ENCODE results near the gene MOB3C. TPM values are rescaled to one million over a fixed set of nuclear protein-coding genes. Genes with fewer than 3 reads are reported as not detected.

The MOB3C gene
- total and polyA plus RNA-seq, 8 donors = 11.2 to 21.3 (median 14.8) TPM

GRCh38 chr1:46599059-46599970 is 17.3 kb downstream of the MOB3C start:
- H3K4me1 ChIP-seq = peaks cover 18 to 56% (median 26%) of the 10 kb centered on the region in 3 donors
- FAIRE-seq = no peak
- H3K36me3 ChIP-seq = no peaks in the 10 kb centered on the region
- 38 to 41% methylated on average over 9 of the region's 9 CpGs for WGBS, 2 donors
- peak overlapping the region in 2 of 4 donors; percentile 85 to 86 for H3K27ac ChIP-seq
- no peak for ATAC-seq
- no peak for TF ChIP-seq CTCF (IDR thresholded peaks at IDR 0.05)
- H3K9me3 ChIP-seq = no peaks in the 10 kb centered on the region
- H3K4me3 ChIP-seq = peak overlapping the region in 2 of 4 donors; percentile 1 to 17
- no peak for DNase-seq
- intact Hi-C loops (cut with DNase I) = no loop called here
- H3K27me3 ChIP-seq = no peaks in the 10 kb centered on the region

- WGBS, 2 donors = 72 to 75% methylated on average over 3 of the region's 3 CpGs
- H3K4me1 ChIP-seq = peaks cover 18 to 42% (median 20%) of the 10 kb centered on the region in 3 donors
- FAIRE-seq (no peak), ATAC-seq (no peak), DNase-seq (no peak)
- H3K36me3 ChIP-seq = peaks cover 0 to 24% (median 22%) of the 10 kb centered on the region in 3 donors
- no peaks in the 10 kb centered on the region for H3K27me3 ChIP-seq
- H3K4me3 ChIP-seq = no peak overlapping the region
- intact Hi-C loops (cut with DNase I) = no loop called here
- no peak for TF ChIP-seq CTCF (IDR thresholded peaks at IDR 0.05)
- no peak overlapping the region for H3K27ac ChIP-seq
- no peaks in the 10 kb centered on the region for H3K9me3 ChIP-seq
These were observed 19.8 kb downstream of the MOB3C start for GRCh38 chr1:46596846-46597245.

GRCh38 chr1:46596036-46596435 is 20.6 kb downstream of the MOB3C start:
- peak overlapping the region in 2 of 4 donors; percentile 2 to 17 for H3K27ac ChIP-seq

GRCh38 chr1:46595127-46595526 is 21.5 kb downstream of the MOB3C start:
- no peak for TF ChIP-seq CTCF (IDR thresholded peaks at IDR 0.05)
- intact Hi-C loops (cut with DNase I) = no loop called here
- Histone ChIP-seq H3K36me3 (peaks cover 0 to 42% (median 29%) of the 10 kb centered on the region in 3 donors), H3K9me3 (no peaks in the 10 kb centered on the region), H3K4me3 (no peak overlapping the region), H3K4me1 (peaks cover 18 to 29% (median 20%) of the 10 kb centered on the region in 3 donors), H3K27ac (peak overlapping the region in 1 of 4 donors; percentile 38), H3K27me3 (no peaks in the 10 kb centered on the region)
- ATAC-seq = peak in 2 of 4 donors; percentile 33 to 51
- WGBS, 2 donors = 63 to 84% methylated on average over 3 of the region's 3 CpGs
- peak in 1 of 6 donors; percentile 56 for DNase-seq
- FAIRE-seq = no peak

More at GRCh38 chr1:46596036-46596435, 20.6 kb downstream of the MOB3C start:
- DNase-seq (no peak), ATAC-seq (no peak), FAIRE-seq (no peak)
- WGBS, 2 donors = 97 to 99% methylated on average over 1 of the region's 1 CpG
- no peak for TF ChIP-seq CTCF (IDR thresholded peaks at IDR 0.05)
- no peaks in the 10 kb centered on the region for H3K27me3 ChIP-seq
- H3K4me1 ChIP-seq = peaks cover 18 to 36% (median 20%) of the 10 kb centered on the region in 3 donors
- no peak overlapping the region for H3K4me3 ChIP-seq
- intact Hi-C loops (cut with DNase I) = no loop called here
- H3K9me3 ChIP-seq = no peaks in the 10 kb centered on the region
- H3K36me3 ChIP-seq = peaks cover 0 to 33% (median 28%) of the 10 kb centered on the region in 3 donors
